Type B pancreatic cell (in vitro differentiated cells): ENCODE data around the gene HEXIM1. TPM values are rescaled to one million over a fixed set of nuclear protein-coding genes. Genes with fewer than 3 reads are reported as not detected.

Source experiments
- DNase-seq: peaks from one replicate; pipeline ENCODE4 v3.0.0; 2021; ENCODE audit warnings: mixed read lengths; ENCODE audit not compliant: unreplicated experiment; ENCODE audit errors: extremely low spot score
- H3K27ac Mint-ChIP-seq: 2 replicates; pipeline ENCODE4 v1.8.0; 2021; ENCODE audit warnings: mild to moderate bottlenecking, mixed read lengths
- H3K27me3 Mint-ChIP-seq: 2 replicates; pipeline ENCODE4 v1.8.0; 2021; ENCODE audit warnings: mixed read lengths
- H3K36me3 Mint-ChIP-seq: 2 replicates; pipeline ENCODE4 v1.8.0; 2021; ENCODE audit warnings: mixed read lengths
- H3K4me1 Mint-ChIP-seq: one replicate; pipeline ENCODE4 v1.8.0; 2021; ENCODE audit warnings: mixed read lengths; ENCODE audit not compliant: unreplicated experiment
- H3K4me3 Mint-ChIP-seq: 2 replicates; pipeline ENCODE4 v1.8.0; 2021; ENCODE audit warnings: mild to moderate bottlenecking, mixed read lengths
- H3K9me3 Mint-ChIP-seq: 2 replicates; pipeline ENCODE4 v1.8.0; 2021; ENCODE audit warnings: mixed read lengths
- CTCF ChIP-seq: fragments of 200-600 bp; sonication (generic); conservative IDR thresholded peaks from 2 replicates; pipeline ENCODE4 v1.5.0; 2021; ENCODE audit warnings: antibody characterized with exemption, mild to moderate bottlenecking
- total RNA-seq: library from RNA; stranded (reverse); gene quantifications from 2 replicates; pipeline ENCODE4 v1.2.1, GENCODE V29; 2021; ENCODE audit warnings: low replicate concordance

Gene HEXIM1
- total RNA-seq, 1 donor from 2014 or later: 27.5 TPM

- peak overlapping the region; percentile 91 for H3K4me3 Mint-ChIP-seq
- H3K9me3 Mint-ChIP-seq: no peaks in the 10 kb centered on the region
- peaks cover 3% of the 10 kb centered on the region for H3K36me3 Mint-ChIP-seq
- no peak for DNase-seq
- no peaks in the 10 kb centered on the region for H3K27me3 Mint-ChIP-seq
- H3K4me1 Mint-ChIP-seq: peaks cover 19% of the 10 kb centered on the region
- H3K27ac Mint-ChIP-seq: peak overlapping the region; percentile 83
- peak; percentile 77 for TF ChIP-seq CTCF
Observed at GRCh38 chr17:45132572-45133463, 15.5 kb upstream of the HEXIM1 start.

- Mint-ChIP-seq H3K4me1 (peaks cover 16% of the 10 kb centered on the region), H3K9me3 (no peaks in the 10 kb centered on the region), H3K36me3 (peaks cover 3% of the 10 kb centered on the region), H3K27me3 (no peaks in the 10 kb centered on the region), H3K27ac (peak within 1 kb of the TSS; percentile 90), H3K4me3 (peak within 1 kb of the TSS; percentile 87)
- TF ChIP-seq CTCF: peak; percentile 100
- peak; percentile 98 for DNase-seq
Observed at GRCh38 chr17:45135192-45135977, 12.9 kb upstream of the HEXIM1 start, which contains the start of gene ACBD4. TSS of gene ACBD4 (plus strand) at chr17:45135687. CDS start at chr17:45136145, 458 bp downstream.

GRCh38 chr17:45135978-45136791, 12.1 kb upstream of the HEXIM1 start:
- Mint-ChIP-seq H3K27ac (peak overlapping the region; percentile 90), H3K9me3 (no peaks in the 10 kb centered on the region), H3K36me3 (peaks cover 3% of the 10 kb centered on the region), H3K4me1 (peaks cover 9% of the 10 kb centered on the region), H3K4me3 (peak overlapping the region; percentile 87), H3K27me3 (no peaks in the 10 kb centered on the region)
- TF ChIP-seq CTCF: no peak
- DNase-seq: no peak

GRCh38 chr17:45136846-45137560, 11.3 kb upstream of the HEXIM1 start:
- DNase-seq: no peak
- H3K4me3 Mint-ChIP-seq: peak overlapping the region; percentile 87
- no peak for TF ChIP-seq CTCF
- peaks cover 5% of the 10 kb centered on the region for H3K4me1 Mint-ChIP-seq
- H3K27me3 Mint-ChIP-seq: no peaks in the 10 kb centered on the region
- no peaks in the 10 kb centered on the region for H3K9me3 Mint-ChIP-seq
- H3K36me3 Mint-ChIP-seq: peaks cover 3% of the 10 kb centered on the region
- H3K27ac Mint-ChIP-seq: no peak overlapping the region
